Stimulated activated CD4-positive, alpha-beta T cell treated with anti-CD3 and anti-CD28 coated beads, Interleukin-15, amount 100 ng/mL, for 48 hours (primary cell): ENCODE results near the gene NELL1.

Source experiments
- DNase-seq, 2 donors: peaks; one replicate each; pipeline ENCODE4 v3.0.0-alpha.2; 2020; ENCODE audit warnings: low read depth in 2 of 2

Gene NELL1

DNA sequence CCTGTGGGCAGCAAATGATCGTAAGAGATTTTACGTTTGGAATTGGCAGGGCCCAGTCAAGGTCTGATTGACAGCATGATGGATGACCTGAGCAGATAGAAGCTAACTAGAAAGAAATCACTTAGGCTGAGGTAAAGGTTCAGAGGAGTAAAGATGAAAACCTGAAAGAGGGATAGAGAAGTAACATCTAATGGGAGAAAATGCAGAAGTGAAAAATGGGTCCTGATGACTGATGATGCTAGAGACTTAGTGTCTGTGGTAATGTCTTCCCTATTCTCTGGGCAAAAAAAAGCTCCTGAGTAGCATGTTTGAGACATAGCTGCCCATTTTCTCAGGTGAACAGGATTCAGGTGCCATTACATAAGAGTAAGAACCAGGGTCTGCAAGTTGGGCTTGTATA is 894.7 kb downstream of the NELL1 start:
- DNase-seq: no peak

DNA sequence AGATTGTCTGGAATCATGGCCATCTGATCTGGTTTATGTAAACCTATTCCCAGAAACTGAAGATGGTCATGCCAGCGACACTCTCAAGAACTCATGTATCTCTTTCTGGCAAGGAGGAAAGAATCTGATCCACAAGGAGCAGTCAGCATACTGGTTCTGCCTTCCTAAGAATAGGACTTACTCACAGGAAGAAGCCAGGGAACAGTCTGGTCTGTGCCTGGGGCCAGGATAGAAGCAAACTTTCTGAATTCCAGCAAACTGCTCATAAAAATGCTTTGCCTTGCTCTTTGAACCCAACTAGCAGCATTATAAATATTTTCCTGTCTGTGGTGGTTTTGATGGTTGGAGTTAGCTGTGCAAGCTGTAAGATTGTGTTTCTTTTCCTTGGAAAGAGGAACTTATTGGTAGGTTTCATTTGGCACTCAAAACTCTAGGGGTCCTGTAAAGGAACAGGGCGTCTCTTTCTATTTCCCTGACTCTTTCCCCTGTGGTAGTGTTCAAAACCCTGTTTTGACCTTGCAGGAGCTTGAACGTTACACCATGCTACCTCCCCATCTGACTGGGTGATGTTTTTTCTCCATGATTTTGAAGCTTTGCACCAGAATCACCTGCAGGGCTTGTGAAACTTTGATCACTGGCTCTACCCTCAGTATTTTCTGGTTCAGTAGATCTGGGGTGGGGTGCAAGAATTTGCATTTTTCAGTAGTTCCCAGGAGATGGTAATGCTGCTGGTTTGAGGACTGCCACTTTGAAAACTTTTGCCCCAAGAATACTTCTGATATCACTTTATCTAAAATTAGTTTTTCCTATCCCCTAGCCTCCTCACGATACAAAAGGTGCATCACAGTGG is 895.7 kb downstream of the NELL1 start:
- no peak for DNase-seq

DNA sequence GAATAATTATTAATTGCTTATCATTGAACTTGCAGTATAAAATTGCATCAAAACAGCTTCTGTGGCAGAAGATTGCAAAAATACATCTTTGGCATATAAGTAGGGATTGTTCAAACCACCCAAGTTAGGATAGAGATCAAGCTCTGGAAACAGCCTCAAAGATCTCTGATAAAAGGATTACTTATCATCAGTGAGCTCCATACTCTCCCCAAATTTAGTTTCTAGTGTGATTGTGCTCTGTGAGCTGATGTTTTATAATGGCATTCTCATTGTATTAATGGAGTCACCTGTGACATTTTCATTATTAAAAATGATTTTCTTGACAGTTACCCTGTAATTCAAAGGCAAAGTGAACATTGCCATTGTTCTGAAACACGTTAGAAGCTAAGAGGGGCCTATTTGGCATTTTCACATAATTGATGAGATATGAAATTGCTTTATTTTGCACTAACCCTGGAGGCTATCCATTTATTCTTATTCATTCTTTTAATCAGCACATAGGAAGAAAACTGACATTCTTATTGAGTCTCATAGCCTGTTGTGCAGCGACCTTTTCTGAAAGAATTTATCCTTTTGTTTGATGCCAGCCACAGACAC is 897.2 kb downstream of the NELL1 start:
- DNase-seq: no peak

GRCh38 chr11:21567645-21568290 is 898.4 kb downstream of the NELL1 start:
- no peak for DNase-seq

GRCh38 chr11:21572210-21572609 is 902.8 kb downstream of the NELL1 start:
- DNase-seq: no peak

DNA sequence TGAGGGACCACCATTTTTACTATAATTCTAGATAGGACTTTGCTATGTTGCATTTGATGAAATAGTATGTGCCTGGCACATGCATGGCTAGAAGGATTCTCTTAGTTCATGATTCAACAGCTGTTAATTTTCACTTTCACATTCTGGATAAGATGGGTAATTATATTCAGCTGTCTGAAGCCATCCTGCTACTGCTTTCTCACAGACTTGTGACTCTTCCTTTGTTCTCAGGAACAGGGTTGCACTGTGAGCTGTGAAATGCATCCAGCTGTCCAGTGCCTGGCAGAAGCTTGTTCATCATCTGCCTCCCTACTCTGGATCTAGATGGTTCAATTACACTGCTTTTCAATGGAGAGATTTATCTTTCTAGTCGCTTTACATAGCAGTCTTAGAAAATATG is 913.4 kb downstream of the NELL1 start:
- no peak for DNase-seq

- DNase-seq: no peak
Observed at GRCh38 chr11:21588754-21589153, 919.4 kb downstream of the NELL1 start.

GRCh38 chr11:21602699-21603098 is 933.3 kb downstream of the NELL1 start:
- DNase-seq: no peak

DNA sequence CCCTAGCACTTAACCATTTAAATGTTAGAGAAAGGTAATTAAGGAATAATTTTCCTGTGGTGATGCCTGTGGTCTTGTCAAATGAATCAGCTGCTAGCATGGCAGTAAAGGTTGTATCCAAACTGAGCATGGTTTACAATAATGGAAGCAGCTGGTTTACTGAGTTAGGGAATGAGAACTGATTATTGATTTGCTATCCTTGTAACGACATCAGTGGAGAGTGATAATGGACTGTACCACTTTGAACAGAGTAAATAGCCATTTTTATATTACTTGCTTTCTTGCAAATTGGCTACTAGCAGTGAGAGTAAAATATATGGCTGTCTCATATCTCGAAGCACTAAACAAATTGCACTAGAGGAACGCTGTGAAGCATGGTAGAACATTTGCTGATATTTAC is 934.5 kb downstream of the NELL1 start:
- no peak for DNase-seq

DNA sequence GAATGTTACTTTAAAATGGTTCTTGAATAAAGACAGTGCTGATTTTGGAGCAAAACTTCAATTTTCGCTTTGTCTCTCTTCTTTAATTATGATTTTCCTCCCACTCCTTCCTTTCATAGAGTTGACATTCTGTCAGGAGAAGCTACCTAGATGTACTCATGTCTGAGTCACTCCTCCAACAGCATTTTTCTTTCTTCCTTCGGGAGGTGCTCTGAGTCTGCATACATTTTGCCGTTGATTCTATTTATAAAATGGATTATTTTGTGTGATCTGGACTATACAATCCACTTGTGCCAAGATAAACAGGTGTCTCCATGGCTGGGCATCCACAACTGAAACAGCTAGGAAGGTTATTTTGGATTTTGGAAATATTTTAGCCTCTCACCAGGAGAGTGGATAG is 935.2 kb downstream of the NELL1 start:
- no peak for DNase-seq

DNA sequence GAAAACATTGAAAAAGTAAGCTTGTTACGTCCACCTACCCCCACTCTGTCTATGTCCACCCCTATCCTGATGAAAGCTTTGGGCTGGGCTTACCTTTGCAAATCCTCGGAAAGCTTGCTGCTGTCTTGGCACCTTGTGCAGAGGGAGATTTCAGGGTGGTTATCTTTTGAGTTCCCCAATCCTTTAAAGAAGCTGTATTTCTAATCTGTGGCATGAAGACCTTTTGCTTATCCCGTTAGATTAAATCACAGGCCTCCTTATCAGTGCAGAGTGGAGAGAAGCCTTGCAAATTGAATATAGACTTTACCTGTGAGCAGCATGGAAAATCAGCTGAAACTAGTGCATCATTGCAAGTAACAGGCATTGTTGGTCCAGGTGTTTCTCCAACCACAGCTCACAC is 942.9 kb downstream of the NELL1 start:
- no peak for DNase-seq

- no peak for DNase-seq
Observed at GRCh38 chr11:21614961-21615360, 945.6 kb downstream of the NELL1 start.

GRCh38 chr11:21615955-21616371 is 946.6 kb downstream of the NELL1 start:
- no peak for DNase-seq

DNA sequence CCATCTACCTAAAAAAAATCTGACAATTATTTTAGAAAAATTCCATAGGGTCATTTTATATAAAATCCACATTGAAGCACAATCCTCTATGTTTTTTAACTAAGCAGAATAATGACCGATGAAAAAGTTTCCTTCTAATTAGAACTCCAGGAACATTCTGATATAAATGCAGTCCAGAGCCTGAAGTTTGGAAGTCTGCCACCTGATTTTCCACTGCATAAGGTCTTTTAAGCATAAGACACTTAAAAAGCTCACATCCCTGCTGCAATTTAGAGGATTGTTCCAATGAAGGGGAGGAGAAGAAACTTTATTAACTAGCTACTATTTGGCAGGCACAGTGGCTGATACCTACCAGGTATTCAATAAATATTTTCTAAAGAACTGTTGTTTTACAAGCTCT is 953.2 kb downstream of the NELL1 start:
- no peak for DNase-seq

DNA sequence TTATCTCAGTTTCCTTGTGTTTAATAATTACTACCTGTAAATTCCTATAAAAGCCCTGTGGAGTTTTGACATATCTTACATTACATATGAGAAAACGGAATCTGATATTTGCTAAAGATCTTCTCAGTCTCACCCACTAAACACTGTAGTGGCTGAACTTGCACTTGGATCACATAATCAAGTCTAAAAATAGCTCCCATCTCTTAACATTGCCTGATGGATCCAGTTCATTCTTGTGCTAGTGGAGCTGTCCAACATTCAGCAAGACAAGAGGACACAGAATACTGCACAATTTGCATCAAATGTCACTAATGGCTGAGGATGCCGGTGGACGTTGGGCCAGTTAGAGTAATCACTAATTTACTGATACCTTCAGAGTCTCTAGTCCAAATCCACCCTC is 953.6 kb downstream of the NELL1 start:
- DNase-seq: no peak
